ENCODE measurements around the gene KLHL30.

KLHL30 gene

DNA sequence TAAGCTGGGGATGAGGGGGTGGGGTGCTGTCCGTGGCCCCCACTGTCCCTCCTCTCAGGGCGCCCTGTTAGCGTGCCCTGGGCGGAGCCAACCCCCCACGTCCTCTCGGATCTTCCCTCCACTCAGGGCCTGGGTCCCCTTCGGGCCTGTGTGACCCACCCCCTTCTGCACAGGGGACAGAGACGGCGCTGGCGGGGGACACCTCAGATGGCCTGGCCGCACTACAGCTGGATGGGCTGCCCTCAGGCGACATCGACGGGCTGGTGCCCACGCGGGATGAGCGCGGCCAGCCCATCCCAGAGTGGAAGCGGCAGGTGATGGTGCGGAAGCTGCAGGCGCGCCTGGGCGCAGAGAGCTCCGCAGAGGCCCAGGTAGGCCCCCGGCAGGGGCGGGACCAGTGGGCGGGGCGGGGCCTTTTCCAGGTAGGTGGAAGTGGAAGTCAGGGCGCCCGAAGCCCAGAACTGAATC is 9.9 kb upstream of the KLHL30 start:
- TF ChIP-seq TCF12 (IDR thresholded peaks at IDR 0.05; ENCODE audit: low read depth) (no peak), YY1 (IDR thresholded peaks at IDR 0.05; ENCODE audit: low read depth) (no peak), TEAD4 (IDR thresholded peaks at IDR 0.05) (no peak), EP300 (IDR thresholded peaks at IDR 0.05; ENCODE audit: borderline replicate concordance) (no peak), ZBTB7A (IDR thresholded peaks at IDR 0.05; ENCODE audit: low read depth) (no peak), CEBPB (IDR thresholded peaks at IDR 0.05) (no peak), RAD21 (IDR thresholded peaks at IDR 0.05; ENCODE audit: low read depth) (no peak), EGR1 (IDR thresholded peaks at IDR 0.05) (no peak), FOXM1 (IDR thresholded peaks at IDR 0.05; ENCODE audit: borderline replicate concordance, low read depth) (no peak), NFIC (IDR thresholded peaks at IDR 0.05) (no peak), TAF1 (IDR thresholded peaks at IDR 0.05; ENCODE audit: low read depth) (no peak), CREB1 (IDR thresholded peaks at IDR 0.05; ENCODE audit: low read depth) (no peak)
- TF ChIP-seq, protein P1, sequence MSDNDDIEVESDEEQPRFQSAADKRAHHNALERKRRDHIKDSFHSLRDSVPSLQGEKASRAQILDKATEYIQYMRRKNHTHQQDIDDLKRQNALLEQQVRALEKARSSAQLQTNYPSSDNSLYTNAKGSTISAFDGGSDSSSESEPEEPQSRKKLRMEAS (IDR thresholded peaks at IDR 0.05), result no peak
- TF ChIP-seq, protein P2, sequence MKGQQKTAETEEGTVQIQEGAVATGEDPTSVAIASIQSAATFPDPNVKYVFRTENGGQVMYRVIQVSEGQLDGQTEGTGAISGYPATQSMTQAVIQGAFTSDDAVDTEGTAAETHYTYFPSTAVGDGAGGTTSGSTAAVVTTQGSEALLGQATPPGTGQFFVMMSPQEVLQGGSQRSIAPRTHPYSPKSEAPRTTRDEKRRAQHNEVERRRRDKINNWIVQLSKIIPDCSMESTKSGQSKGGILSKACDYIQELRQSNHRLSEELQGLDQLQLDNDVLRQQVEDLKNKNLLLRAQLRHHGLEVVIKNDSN (IDR thresholded peaks at IDR 0.05), result no peak
- TF ChIP-seq, protein P3, sequence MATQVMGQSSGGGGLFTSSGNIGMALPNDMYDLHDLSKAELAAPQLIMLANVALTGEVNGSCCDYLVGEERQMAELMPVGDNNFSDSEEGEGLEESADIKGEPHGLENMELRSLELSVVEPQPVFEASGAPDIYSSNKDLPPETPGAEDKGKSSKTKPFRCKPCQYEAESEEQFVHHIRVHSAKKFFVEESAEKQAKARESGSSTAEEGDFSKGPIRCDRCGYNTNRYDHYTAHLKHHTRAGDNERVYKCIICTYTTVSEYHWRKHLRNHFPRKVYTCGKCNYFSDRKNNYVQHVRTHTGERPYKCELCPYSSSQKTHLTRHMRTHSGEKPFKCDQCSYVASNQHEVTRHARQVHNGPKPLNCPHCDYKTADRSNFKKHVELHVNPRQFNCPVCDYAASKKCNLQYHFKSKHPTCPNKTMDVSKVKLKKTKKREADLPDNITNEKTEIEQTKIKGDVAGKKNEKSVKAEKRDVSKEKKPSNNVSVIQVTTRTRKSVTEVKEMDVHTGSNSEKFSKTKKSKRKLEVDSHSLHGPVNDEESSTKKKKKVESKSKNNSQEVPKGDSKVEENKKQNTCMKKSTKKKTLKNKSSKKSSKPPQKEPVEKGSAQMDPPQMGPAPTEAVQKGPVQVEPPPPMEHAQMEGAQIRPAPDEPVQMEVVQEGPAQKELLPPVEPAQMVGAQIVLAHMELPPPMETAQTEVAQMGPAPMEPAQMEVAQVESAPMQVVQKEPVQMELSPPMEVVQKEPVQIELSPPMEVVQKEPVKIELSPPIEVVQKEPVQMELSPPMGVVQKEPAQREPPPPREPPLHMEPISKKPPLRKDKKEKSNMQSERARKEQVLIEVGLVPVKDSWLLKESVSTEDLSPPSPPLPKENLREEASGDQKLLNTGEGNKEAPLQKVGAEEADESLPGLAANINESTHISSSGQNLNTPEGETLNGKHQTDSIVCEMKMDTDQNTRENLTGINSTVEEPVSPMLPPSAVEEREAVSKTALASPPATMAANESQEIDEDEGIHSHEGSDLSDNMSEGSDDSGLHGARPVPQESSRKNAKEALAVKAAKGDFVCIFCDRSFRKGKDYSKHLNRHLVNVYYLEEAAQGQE (IDR thresholded peaks at IDR 0.05; ENCODE audit: low read depth), result no peak

DNA sequence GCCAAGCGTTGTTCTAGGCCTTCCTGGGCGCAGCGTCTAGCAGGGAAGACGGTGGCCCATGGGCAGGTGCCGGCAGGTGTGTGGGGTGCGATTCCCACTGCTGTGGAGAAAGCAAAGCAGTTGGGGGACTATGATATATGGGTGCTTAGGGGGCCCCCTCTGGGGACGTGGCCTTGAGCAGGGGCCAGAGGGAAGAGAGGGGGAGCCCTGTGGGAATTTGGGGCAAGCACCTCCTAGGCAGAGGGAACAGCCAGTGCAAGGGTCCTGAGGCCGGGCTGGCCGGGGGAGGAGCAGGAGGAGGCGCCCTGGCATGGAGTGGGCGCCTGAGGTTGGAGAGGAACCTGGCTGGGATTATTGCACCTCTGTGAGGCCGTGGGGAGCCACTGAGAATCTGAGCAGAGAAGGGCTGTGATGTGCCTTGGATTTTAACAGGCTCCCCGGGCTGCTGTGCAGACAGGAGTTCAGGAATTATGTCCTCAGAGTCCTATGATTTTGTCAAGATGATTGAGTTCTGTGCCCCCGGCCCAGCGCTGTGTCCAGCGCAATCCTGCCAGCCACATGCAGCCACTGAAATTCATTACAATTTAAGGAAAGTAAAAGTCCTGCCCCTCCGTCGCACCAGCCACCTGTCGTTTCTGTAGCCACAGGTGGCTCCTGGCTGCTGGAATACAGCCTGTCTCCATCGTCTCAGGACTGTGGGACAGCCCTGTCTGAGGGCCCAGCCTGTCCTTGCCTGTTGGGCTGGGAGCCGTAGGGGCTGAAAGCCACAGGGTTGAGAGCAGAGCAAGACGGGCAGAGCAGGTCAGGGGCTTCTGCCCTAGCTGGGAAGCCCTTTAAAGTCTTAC is 9.1 kb upstream of the KLHL30 start:
- TF ChIP-seq TAF1 (IDR thresholded peaks at IDR 0.05; ENCODE audit: low read depth) (no peak), TCF12 (IDR thresholded peaks at IDR 0.05; ENCODE audit: low read depth) (no peak), TEAD4 (IDR thresholded peaks at IDR 0.05) (no peak), CREB1 (IDR thresholded peaks at IDR 0.05; ENCODE audit: low read depth) (no peak), YY1 (IDR thresholded peaks at IDR 0.05; ENCODE audit: low read depth) (no peak)

DNA sequence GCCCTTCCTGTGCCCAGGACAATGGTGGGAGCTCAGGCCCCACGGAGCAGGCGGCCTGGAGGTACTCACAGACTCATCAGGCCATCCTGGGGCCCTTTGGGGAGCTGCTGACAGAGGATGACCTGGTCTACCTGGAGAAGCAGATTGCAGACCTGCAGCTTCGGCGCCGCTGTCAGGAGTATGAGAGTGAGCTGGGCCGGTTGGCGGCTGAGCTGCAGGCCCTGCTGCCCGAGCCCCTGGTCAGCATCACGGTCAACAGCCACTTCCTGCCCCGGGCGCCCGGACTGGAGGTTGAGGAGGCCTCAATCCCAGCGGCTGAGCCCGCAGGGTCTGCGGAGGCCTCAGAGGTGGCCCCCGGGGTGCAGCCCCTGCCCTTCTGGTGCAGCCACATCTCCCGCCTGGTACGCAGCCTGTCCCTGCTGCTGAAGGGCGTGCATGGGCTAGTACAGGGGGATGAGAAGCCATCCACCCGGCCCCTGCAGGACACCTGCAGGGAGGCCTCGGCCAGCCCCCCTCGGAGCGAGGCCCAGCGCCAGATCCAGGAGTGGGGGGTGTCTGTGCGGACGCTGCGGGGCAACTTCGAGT is 8.3 kb upstream of the KLHL30 start:
- TF ChIP-seq TEAD4 (IDR thresholded peaks at IDR 0.05) (no peak), EGR1 (IDR thresholded peaks at IDR 0.05) (no peak), TAF1 (IDR thresholded peaks at IDR 0.05; ENCODE audit: low read depth) (no peak), NFIC (IDR thresholded peaks at IDR 0.05) (no peak), TCF12 (IDR thresholded peaks at IDR 0.05; ENCODE audit: low read depth) (no peak), CEBPB (IDR thresholded peaks at IDR 0.05) (no peak), ZBTB7A (IDR thresholded peaks at IDR 0.05; ENCODE audit: low read depth) (no peak), RAD21 (IDR thresholded peaks at IDR 0.05; ENCODE audit: low read depth) (no peak), FOXM1 (IDR thresholded peaks at IDR 0.05; ENCODE audit: borderline replicate concordance, low read depth) (no peak), EP300 (IDR thresholded peaks at IDR 0.05; ENCODE audit: borderline replicate concordance) (no peak), YY1 (IDR thresholded peaks at IDR 0.05; ENCODE audit: low read depth) (no peak), CREB1 (IDR thresholded peaks at IDR 0.05; ENCODE audit: low read depth) (no peak)
- TF ChIP-seq, protein P3 (IDR thresholded peaks at IDR 0.05; ENCODE audit: low read depth), result no peak
- TF ChIP-seq, protein P2 (IDR thresholded peaks at IDR 0.05), result no peak
- TF ChIP-seq, protein P1 (IDR thresholded peaks at IDR 0.05), result no peak

DNA sequence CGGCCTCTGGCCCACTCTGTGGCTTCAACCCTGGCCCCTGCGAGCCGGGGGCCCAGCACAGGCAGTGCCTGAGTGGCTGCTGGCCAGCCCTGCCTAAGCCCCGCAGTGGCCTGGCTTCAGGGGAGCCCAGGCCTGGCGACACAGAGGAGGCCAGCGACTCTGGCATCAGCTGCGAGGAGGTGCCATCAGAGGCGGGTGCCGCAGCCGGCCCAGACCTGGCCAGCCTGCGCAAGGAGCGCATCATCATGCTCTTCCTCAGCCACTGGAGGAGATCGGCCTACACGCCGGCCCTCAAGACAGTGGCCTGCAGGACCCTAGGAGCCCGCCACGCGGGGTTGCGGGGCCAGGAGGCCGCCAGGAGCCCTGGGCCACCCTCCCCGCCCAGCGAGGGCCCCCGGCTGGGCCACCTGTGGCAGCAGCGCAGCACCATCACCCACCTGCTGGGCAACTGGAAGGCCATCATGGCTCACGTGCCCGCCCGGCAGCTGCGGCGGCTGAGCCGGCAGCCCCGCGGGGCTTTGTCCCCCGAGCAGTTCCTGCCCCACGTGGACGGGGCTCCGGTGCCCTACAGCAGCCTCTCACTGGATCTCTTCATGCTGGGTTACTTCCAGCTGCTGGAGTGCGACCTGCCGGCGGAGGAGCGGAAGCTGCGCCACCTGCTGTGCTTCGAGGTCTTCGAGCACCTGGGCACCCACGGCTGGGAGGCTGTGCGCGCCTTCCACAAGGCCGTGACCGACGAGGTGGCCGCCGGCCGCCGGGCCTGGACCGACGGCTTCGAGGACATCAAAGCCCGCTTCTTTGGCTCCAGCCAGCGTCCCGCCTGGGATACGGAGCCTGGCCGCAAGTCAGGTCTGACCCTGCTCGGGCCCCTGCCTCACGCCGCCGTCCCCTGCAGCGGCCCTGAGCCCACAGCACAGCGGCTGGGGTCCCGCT is 7.5 kb upstream of the KLHL30 start:
- TF ChIP-seq TAF1 (IDR thresholded peaks at IDR 0.05; ENCODE audit: low read depth), result no peak
- TF ChIP-seq NFIC (IDR thresholded peaks at IDR 0.05), result no peak
- TF ChIP-seq CREB1 (IDR thresholded peaks at IDR 0.05; ENCODE audit: low read depth), result no peak
- TF ChIP-seq, protein P3 (IDR thresholded peaks at IDR 0.05; ENCODE audit: low read depth), result no peak
- no peak for TF ChIP-seq EP300 (IDR thresholded peaks at IDR 0.05; ENCODE audit: borderline replicate concordance)
- no peak for TF ChIP-seq TCF12 (IDR thresholded peaks at IDR 0.05; ENCODE audit: low read depth)
- no peak for TF ChIP-seq CEBPB (IDR thresholded peaks at IDR 0.05)
- TF ChIP-seq, protein P2 (IDR thresholded peaks at IDR 0.05), result no peak
- TF ChIP-seq RAD21 (IDR thresholded peaks at IDR 0.05; ENCODE audit: low read depth), result no peak
- no peak for TF ChIP-seq ZBTB7A (IDR thresholded peaks at IDR 0.05; ENCODE audit: low read depth)
- TF ChIP-seq TEAD4 (IDR thresholded peaks at IDR 0.05), result no peak
- no peak for TF ChIP-seq FOXM1 (IDR thresholded peaks at IDR 0.05; ENCODE audit: borderline replicate concordance, low read depth)
- no peak for TF ChIP-seq YY1 (IDR thresholded peaks at IDR 0.05; ENCODE audit: low read depth)

Measured in Ishikawa (cell line).